Endodermal cell (in vitro differentiated cells): ENCODE measurements around the gene ZNF84. TPM values are rescaled to one million over a fixed set of nuclear protein-coding genes. Genes with fewer than 3 reads are reported as not detected.
A peak's percentile ranks its signal among the peaks of the same experiment; 100 is the strongest.

Experiments
- DNase-seq: peaks from one replicate; pipeline ENCODE4 v3.0.0-alpha.2; 2017
- H3K27ac ChIP-seq: 2 replicates; pipeline ENCODE4 v1.5.1; 2013; ENCODE audit warnings: mild to moderate bottlenecking, low read depth, low read length, moderate library complexity
- H3K27me3 ChIP-seq: 2 replicates; pipeline ENCODE4 v1.6.1; 2013; ENCODE audit warnings: mild to moderate bottlenecking, low read length, moderate library complexity; ENCODE audit not compliant: insufficient read depth, control insufficient read depth, poor library complexity, severe bottlenecking
- H3K36me3 ChIP-seq: 2 replicates; pipeline ENCODE4 v1.7.0; 2013; ENCODE audit warnings: mild to moderate bottlenecking, low read length, moderate library complexity; ENCODE audit not compliant: control insufficient read depth, insufficient read depth
- H3K4me1 ChIP-seq: one replicate; pipeline ENCODE4 v1.7.0; 2013; ENCODE audit warnings: low read length; ENCODE audit not compliant: control insufficient read depth, insufficient read depth
- H3K4me3 ChIP-seq: 2 replicates; pipeline ENCODE4 v1.5.1; 2013; ENCODE audit warnings: mild to moderate bottlenecking, low read length, moderate library complexity
- H3K9ac ChIP-seq: 2 replicates; pipeline ENCODE4 v1.6.1; 2013; ENCODE audit warnings: mild to moderate bottlenecking, low read length, moderate library complexity; ENCODE audit not compliant: poor library complexity, severe bottlenecking; ENCODE audit errors: extremely low read depth
- H3K9me3 ChIP-seq: 2 replicates; pipeline ENCODE4 v1.6.1; 2013; ENCODE audit warnings: mild to moderate bottlenecking, low read length, moderate library complexity; ENCODE audit not compliant: control insufficient read depth
- H3K27ac Mint-ChIP-seq: 2 replicates; pipeline ENCODE4 v1.8.0; 2020; ENCODE audit warnings: mixed read lengths
- H3K27me3 Mint-ChIP-seq: 2 replicates; pipeline ENCODE4 v1.8.0; 2021; ENCODE audit warnings: mild to moderate bottlenecking, mixed read lengths; ENCODE audit not compliant: insufficient read depth
- H3K36me3 Mint-ChIP-seq: 2 replicates; pipeline ENCODE4 v1.8.0; 2020; ENCODE audit warnings: low read depth, mixed read lengths
- H3K4me1 Mint-ChIP-seq: 2 replicates; pipeline ENCODE4 v1.8.0; 2020; ENCODE audit warnings: mixed read lengths
- H3K4me3 Mint-ChIP-seq: 2 replicates; pipeline ENCODE4 v1.8.0; 2020; ENCODE audit warnings: mild to moderate bottlenecking, moderate library complexity, mixed read lengths
- H3K9me3 Mint-ChIP-seq: 2 replicates; pipeline ENCODE4 v1.8.0; 2020; ENCODE audit warnings: mild to moderate bottlenecking, mixed read lengths
- WGBS, 2 experiments: methylation state at CpG; one replicate each; pipeline versions ENCODE4 v1.1.5 to v1.1.7; 2013; ENCODE audit warnings: missing lambda C conversion rate in 2 of 2, mixed read lengths in 1 of 2; ENCODE audit not compliant: insufficient coverage in 1 of 2, insufficient read length in 1 of 2; 5-methylcytosine and 5-hydroxymethylcytosine counted together
- total RNA-seq, 2 donors: library from RNA; stranded (reverse); fragmentation: NEBNext Ultra II Directional in 1 of 2; extraction: Animal tissue kit (Norgen Biotek cat#: 25700) in 1 of 2; gene quantifications; 2 replicates in 1 of 2; 3 replicates in 1 of 2; pipeline ENCODE4 v1.2.1, GENCODE V29; 2021
- TF ChIP-seq, protein P1 (sequence below): fragments of 200-600 bp; sonication (generic); conservative IDR thresholded peaks from 2 replicates; pipeline ENCODE4 v1.5.0; 2021; ENCODE audit warnings: antibody characterized with exemption, mild to moderate bottlenecking

The ZNF84 gene
- total RNA-seq, 2 donors from 2014 or later: 50.2 to 52.6 TPM

DNA sequence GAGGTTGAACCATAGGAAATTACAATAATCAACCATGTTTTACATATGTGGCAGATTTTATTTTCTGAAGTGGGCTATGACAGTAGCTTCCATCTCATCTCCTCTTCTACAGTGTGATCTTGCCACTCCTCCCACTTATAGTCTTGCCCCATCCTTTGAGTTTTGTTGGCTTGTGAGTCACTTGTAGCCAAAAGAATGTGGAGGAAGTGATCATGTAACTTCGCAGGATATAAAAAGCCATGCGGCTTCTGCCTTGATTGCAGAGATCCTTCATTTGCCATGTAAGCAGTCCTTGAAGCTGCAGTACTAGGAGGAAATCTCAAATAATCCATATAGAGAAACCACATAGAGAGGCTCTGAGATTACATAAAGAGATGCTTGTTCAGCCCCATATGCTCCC, 13.7 kb upstream of the ZNF84 start:
- Histone ChIP-seq H3K4me1 (no peaks in the 10 kb centered on the region), H3K27ac (no peak overlapping the region), H3K27me3 (no peaks in the 10 kb centered on the region), H3K4me3 (no peak overlapping the region), H3K36me3 (no peaks in the 10 kb centered on the region), H3K9ac (no peak overlapping the region), H3K9me3 (peaks cover 34% of the 10 kb centered on the region)
- no peak for DNase-seq
- no peaks in the 10 kb centered on the region for H3K4me1 Mint-ChIP-seq
- WGBS, 2 experiments: 97% methylated on average over 2 of the region's 2 CpGs; no CpG with 5 or more reads in 1 of the 2 experiments
- H3K27ac Mint-ChIP-seq: no peak overlapping the region
- H3K9me3 Mint-ChIP-seq: peaks cover 54% of the 10 kb centered on the region
- peaks cover 13% of the 10 kb centered on the region for H3K36me3 Mint-ChIP-seq
- H3K27me3 Mint-ChIP-seq: no peaks in the 10 kb centered on the region
- TF ChIP-seq, protein P1, sequence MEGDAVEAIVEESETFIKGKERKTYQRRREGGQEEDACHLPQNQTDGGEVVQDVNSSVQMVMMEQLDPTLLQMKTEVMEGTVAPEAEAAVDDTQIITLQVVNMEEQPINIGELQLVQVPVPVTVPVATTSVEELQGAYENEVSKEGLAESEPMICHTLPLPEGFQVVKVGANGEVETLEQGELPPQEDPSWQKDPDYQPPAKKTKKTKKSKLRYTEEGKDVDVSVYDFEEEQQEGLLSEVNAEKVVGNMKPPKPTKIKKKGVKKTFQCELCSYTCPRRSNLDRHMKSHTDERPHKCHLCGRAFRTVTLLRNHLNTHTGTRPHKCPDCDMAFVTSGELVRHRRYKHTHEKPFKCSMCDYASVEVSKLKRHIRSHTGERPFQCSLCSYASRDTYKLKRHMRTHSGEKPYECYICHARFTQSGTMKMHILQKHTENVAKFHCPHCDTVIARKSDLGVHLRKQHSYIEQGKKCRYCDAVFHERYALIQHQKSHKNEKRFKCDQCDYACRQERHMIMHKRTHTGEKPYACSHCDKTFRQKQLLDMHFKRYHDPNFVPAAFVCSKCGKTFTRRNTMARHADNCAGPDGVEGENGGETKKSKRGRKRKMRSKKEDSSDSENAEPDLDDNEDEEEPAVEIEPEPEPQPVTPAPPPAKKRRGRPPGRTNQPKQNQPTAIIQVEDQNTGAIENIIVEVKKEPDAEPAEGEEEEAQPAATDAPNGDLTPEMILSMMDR: no peak
- no peak overlapping the region for H3K4me3 Mint-ChIP-seq

GRCh38 chr12:133026996-133027395, 10.3 kb upstream of the ZNF84 start:
- H3K4me3 Mint-ChIP-seq: no peak overlapping the region
- 89 to 100% methylated on average over 3 to 7 of the region's 7 CpGs for WGBS, 2 experiments
- H3K4me1 ChIP-seq: no peaks in the 10 kb centered on the region
- H3K4me3 ChIP-seq: no peak overlapping the region
- H3K9me3 ChIP-seq: peaks cover 22% of the 10 kb centered on the region
- H3K27me3 Mint-ChIP-seq: peaks cover 4% of the 10 kb centered on the region
- H3K9me3 Mint-ChIP-seq: peaks cover 56% of the 10 kb centered on the region
- TF ChIP-seq, protein P1: no peak
- no peaks in the 10 kb centered on the region for H3K4me1 Mint-ChIP-seq
- no peak overlapping the region for H3K27ac ChIP-seq
- H3K36me3 ChIP-seq: no peaks in the 10 kb centered on the region
- no peak overlapping the region for H3K9ac ChIP-seq
- H3K27me3 ChIP-seq: no peaks in the 10 kb centered on the region
- no peaks in the 10 kb centered on the region for H3K36me3 Mint-ChIP-seq
- no peak for DNase-seq
- no peak overlapping the region for H3K27ac Mint-ChIP-seq

- Histone ChIP-seq H3K4me1 (no peaks in the 10 kb centered on the region), H3K9me3 (peaks cover 60% of the 10 kb centered on the region), H3K36me3 (peaks cover 46% of the 10 kb centered on the region), H3K27me3 (no peaks in the 10 kb centered on the region), H3K4me3 (peak overlapping the region; percentile 94), H3K9ac (peak overlapping the region; percentile 93), H3K27ac (no peak overlapping the region)
- TF ChIP-seq, protein P1: no peak
- WGBS, 2 experiments: 80% methylated on average over 1 of the region's 4 CpGs; no CpG with 5 or more reads in 1 of the 2 experiments
- Mint-ChIP-seq H3K36me3 (peaks cover 46% of the 10 kb centered on the region), H3K9me3 (peaks cover 57% of the 10 kb centered on the region), H3K4me1 (no peaks in the 10 kb centered on the region), H3K27me3 (peaks cover 21% of the 10 kb centered on the region), H3K4me3 (peak overlapping the region; percentile 82), H3K27ac (peak overlapping the region; percentile 98)
- DNase-seq: no peak
These were observed 905 bp downstream of the ZNF84 start for GRCh38 chr12:133038118-133038709.
